Measurements from ENCODE around the gene ADAT2. TPM values are rescaled to one million over a fixed set of nuclear protein-coding genes. Genes with fewer than 3 reads are reported as not detected.
A peak's percentile ranks its signal among the peaks of the same experiment; 100 is the strongest.
"Not testable (repeated sequence)": the region's sequence is repeated elsewhere in the genome, so short reads cannot be mapped to it uniquely, and the experiment has no call there.

ADAT2 gene
- 4.8 and 5.5 TPM in 2 replicates for total RNA-seq

DNA sequence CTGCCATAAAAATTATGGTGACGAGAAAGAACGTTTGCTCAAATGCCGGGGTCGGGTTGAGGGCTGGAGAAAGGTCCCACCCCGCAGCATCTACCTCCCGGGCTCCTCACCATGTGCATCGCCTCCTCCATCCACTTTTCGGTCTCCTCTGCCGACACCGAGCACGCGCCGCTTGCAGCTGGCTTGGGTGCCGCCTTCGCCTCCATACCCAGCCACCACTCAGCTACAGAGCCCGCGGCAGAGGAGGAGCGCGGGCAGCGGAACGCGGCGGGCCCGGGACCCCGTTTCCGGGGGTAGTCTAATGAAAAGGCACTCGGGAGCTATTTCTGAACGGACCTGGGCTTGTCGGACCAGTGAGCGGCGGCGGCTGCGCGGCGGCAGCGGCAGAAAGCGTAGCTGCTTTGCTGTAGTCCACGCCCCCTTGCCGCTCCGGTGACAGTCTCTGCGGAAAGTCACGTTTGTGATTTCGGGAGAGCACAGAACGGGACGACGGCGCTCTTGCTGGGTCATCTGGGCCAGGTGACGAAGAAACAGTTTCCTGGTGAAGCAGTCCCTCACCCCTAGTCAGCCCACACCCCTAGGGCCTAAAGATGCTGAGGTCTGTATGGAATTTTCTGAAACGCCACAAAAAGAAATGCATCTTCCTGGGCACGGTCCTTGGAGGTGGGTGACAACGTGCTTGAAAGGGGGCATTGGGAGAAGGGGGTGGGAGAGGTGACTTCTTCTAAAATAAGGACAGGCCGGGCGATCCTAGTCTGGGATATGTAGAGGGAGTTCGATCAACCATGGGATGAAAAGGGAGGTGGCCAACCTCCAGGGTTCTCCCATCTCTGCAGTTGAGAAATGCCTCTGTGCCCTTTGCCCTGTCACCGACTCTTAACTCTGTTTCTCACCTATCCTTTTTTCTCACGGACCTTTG, at the start of gene ADAT2, which contains the start of gene PEX3:
Gene ADAT2 (minus strand): TSS at position 243 of the 919 bp plus-strand sequence. CDS start 37 bp downstream, at position 206.
Gene PEX3 (plus strand): TSS at position 353 of the 919 bp plus-strand sequence. CDS start 238 bp downstream, at position 591.
- peak; percentile 79 for DNase-seq (ENCODE audit: low read depth, low spot score)

DNA sequence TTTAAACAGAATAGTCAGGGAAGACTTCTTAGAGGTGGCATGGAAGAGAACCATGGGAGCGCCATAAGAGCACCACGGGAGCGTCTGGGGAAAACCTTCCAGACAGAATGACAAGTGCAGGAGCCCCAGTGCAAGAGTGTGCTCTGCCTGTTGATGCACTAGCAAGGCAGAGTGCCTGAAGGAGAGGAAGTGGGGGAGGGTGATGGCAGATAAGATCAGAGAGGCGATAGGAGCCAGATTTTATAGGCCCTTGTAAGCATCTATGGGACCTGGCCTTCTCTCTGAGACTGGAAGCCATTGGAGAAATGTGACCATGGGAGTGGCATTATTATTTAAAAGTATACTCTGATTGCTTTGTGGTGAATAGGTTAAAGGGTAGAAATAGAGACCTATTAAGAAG, 47.9 kb upstream of the ADAT2 start:
- no peak for DNase-seq (ENCODE audit: low read depth, low spot score)

DNA sequence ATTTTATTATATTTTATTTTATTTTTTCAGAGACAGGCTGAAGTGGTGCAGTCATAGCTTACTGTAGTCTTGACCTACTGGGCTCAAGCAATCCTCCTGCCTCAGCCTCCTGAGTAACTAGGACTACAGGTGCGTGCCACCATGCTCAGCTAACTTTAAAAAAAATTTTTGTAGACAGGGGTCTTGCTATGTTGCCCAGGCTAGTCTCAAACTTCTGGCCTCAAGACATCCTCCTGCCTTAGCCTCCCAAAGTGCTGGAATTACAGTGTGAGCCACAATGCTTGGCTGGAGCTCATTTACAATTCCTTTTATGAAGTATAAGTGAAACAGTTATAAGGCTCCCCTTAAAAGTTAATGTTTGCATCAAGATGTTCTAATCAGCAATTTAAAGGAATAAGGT, 46.5 kb upstream of the ADAT2 start:
- DNase-seq (ENCODE audit: low read depth, low spot score), result no peak

DNA sequence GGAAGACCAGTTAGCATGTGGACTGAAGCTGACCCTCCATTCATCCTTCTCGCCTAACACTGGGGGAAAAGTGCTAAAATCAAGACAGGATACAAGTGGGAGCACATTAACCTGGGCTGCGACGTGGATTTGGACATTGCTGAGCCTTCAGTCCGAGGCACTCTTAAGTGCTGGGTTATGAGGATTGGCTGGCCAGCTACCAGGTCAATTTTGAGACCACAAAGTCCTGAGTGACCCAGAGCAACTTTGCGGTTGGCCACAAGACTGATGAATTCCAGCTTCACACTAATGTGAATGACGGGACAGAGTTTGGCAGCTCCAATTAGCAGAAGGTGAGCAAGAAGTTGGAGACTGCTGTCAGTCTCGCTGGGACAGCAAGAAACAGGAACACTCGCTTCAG, 40.3 kb upstream of the ADAT2 start:
- no peak for DNase-seq (ENCODE audit: low read depth, low spot score)

DNA sequence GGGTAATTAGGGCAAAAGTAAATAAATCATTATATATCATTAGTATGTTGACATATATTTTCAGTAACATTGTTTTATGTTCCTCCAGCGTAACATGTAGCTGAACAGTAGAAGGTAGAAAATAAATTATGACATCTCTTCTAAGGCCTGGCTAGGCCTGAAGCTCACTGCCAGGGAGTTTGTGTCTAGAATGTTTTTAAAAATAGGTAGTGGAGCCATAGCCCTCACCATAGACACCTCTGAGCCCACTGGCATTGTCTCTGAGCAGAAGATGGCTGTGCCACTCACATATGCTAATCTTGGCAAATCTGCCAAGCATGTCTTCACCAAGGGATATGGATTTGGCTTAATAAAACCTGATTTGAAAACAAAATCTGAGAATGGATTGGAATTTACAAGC, 39.7 kb upstream of the ADAT2 start:
- DNase-seq (ENCODE audit: low read depth, low spot score), result no peak

DNA sequence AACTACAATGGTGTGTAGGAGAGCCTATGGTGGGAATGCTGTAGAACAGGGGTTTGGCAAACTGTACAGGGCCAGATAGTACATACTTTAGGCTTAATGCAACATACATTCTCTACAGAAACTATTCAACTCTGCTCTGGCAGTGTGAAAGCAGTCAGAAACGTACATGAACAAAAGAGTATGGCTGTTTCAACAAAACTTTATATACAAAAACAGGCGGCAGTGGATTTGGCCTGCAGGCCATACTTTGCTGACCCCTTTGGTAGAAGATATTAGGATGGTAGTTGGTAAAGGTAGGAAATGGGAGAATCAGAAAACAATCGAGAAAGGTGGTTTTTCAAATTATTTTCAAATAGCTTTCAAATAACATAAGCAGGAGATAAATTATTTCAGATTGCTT, 36.3 kb upstream of the ADAT2 start:
- no peak for DNase-seq (ENCODE audit: low read depth, low spot score)

DNA sequence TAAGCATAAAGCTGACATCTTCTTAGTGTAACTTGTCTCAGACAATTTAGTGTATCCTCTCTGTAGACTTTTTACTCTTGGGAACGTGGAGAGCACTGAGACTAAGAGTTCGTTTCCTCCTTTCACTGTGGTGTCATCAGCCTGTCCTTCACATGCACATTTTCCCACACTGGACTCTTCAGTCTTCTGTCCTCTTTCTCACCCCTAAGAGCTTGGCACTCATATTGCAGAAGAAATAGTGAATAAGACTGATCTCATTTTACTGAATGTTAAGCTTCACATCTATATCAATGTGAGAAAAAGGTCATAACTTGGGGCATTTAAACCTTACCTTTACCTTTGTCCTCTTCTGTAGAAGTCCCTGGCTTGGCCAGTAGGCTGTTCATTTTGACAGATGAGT, 35.5 kb upstream of the ADAT2 start:
- no peak for DNase-seq (ENCODE audit: low read depth, low spot score)

DNA sequence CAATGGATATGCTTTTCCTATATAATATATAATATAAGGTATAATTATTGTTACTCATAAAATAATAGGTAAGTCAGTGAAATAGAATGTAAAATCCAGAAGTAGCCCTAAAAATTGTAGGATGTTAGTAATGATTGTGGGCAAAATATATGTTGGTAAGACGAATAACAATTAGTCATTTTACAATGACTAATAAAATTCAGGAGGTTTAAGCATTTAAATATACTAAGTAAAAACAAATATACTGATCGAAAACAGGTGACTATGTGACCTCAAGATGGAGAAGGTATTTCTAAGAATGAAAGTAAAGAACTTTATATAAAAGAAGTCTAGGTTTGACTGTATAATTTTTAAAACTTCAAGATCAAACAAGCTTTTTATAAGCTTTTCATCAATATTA, 32.1 kb upstream of the ADAT2 start:
- no peak for DNase-seq (ENCODE audit: low read depth, low spot score)

DNA sequence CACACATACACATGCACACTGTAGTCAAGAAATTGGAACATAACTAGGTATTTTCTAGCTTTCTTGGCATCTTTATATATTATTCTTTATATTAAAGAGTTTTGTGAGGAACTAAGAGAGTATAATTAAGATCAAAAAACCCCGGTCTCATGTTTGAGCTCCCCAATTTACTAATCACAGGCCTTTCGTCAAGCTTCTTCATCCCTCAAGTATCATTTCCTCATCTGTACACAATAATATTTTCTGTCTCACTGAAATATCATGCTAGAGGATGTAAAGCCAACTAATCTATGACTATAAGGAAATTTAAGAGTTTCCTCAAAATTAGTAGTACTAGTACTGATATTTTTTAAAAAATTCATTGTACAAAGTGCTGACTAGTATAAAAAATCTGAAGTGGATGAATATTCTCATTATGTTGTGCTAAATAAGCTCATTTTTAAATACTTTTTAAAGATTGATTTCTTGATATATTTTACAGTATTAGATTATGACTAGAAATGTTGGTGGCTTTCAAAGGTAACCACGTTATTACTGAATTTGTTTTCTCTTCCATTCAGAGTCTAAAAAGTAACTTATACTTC, 28.1 kb upstream of the ADAT2 start:
- DNase-seq (ENCODE audit: low read depth, low spot score), result no peak

DNA sequence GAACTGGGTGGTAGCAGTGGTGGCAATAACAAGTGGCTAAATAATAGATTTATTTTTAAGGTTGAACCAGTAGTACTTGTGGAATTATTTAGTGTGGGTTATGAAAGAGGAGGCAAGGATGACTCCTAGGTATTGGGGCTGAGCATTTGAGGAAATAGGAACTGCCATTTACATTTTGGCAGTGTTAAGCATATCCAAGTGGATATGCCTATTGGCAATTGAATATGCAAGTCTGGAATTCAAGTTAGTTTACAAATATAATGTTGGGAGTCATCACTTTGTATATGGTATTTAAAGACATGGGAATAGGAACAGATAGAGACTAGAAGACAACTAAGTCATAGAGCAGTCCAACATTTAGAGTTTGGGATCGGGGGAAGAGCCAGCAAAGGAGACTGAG, 26.1 kb upstream of the ADAT2 start:
- DNase-seq (ENCODE audit: low read depth, low spot score), result no peak

DNA sequence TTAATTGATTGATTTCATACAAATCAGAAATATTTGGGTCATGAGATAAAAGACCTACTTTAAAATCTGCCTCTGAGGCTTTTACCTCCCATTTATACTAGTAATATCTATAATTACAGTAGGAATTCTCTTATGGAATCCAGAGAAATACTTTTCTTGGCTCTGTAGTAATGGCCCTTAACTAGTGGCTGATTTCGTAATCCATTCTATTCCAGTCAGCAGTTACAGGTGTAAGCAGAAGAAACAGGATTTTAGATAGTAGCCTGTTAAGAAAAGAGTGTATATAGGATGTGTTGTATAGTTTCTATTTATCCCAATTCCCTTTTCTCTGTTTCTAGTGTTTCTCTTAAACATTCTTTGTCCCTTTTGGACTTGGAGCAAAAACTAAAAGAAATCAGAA, 21.3 kb upstream of the ADAT2 start:
- DNase-seq (ENCODE audit: low read depth, low spot score), result no peak

DNA sequence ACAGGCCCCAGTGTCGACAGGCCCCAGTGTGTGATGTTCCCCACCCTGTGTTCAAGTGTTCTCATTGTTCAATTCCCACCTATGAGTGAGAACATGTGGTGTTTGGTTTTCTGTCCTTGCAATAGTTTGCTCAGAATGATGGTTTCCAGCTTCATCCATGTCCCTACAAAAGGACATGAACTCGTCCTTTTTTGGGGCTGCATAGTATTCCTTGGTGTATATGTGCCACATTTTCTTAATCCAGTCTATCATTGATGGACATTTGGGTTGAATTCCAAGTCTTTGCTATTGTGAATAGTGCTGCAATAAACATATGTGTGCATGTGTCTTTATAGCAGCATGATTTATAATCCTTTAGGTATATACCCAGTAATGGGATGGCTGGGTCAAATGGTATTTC, 18.3 kb upstream of the ADAT2 start:
- DNase-seq (ENCODE audit: low read depth, low spot score), result not testable (repeated sequence)

DNA sequence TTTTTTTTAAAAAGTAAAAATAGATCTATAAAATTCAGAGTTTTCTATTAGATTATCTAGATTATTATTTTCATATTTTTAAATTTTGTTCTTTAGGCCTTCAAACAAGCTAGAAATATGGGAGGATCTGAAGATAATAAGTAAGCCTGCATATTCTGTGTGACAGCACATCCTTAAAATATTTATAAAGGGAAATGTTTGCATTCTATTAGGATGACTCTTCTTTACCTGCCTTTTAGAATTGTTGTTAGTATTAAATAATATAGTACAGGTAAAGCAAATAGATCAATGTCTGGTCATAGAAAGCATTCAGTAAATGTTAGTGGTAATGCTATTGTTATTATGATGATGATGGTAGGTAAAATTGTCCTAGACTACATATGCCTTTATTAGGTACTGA, 17.5 kb upstream of the ADAT2 start:
- no peak for DNase-seq (ENCODE audit: low read depth, low spot score)

DNA sequence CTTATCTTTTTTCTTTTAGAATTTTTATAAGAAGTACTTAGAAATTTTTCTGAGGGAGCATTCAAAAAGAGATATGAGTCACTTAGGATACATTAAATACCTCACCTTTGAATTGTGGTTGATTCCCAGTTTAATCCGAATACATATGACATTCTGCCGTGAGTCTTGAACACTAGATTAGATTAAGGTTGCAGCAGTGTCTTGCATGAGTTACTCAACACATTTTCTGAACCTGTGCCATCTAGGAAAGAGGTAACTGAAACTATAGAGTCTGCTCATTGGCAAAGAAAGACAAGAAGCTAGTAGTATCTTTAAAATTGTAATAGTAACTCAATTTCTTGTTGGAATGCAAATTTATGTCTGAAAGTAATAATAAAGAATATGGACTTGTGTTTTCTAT, 15.1 kb upstream of the ADAT2 start:
- no peak for DNase-seq (ENCODE audit: low read depth, low spot score)

DNA sequence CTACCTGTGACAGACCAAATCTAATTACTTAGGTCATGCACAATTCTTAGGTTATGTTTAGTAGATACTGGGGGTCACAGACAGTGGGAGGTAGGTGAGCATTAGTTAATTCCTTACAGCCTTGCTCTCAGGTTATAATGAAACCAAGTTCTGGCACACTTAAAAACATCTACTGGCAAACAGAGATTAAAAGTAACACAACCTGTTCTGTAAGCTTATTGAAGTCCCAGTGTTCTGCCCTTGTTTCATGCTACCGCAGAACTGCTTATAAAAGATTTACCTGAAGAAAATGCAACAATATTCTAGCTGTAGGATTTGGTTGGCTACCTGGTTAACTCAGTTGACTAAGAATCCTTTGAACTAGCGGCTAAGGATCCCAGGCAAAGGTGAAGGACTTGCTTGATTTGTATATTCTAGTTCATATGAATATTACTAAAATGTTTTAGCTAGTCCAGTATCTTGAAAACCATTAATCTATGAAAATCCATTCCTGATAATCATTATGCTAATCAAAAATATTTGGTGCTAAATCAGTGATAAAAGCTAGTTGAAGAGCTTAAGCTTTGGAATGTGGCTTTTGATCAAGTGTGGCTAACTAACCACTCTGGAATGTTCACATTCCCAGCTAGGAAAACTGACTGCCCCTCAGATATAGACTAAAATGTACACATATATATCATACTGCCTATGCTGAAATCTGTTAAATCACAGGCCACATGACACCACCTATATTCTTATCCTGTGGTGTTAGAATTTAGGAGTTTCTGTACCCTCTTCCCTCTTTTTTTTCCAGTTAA, 7.3 kb upstream of the ADAT2 start:
- DNase-seq (ENCODE audit: low read depth, low spot score), result no peak

DNA sequence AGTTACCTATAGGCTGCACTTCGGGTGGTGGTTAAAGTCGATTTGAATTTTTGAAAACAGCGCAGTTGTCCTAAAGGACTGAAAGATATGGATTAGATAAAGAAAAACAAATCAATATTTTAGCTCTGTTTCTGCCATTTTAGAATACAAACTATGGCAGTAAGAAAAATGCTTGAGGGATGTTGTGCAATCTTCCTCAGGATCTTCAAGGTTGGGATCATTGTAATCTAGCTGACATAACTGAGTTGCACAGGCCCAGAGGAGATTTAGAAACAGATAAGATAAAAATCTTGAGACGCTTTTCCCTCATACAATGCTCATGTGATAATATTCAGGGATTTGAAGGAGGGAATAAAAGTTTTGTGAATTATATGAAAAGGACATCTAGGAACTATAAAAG, 1.0 kb upstream of the ADAT2 start:
- DNase-seq (ENCODE audit: low read depth, low spot score), result no peak

DNA sequence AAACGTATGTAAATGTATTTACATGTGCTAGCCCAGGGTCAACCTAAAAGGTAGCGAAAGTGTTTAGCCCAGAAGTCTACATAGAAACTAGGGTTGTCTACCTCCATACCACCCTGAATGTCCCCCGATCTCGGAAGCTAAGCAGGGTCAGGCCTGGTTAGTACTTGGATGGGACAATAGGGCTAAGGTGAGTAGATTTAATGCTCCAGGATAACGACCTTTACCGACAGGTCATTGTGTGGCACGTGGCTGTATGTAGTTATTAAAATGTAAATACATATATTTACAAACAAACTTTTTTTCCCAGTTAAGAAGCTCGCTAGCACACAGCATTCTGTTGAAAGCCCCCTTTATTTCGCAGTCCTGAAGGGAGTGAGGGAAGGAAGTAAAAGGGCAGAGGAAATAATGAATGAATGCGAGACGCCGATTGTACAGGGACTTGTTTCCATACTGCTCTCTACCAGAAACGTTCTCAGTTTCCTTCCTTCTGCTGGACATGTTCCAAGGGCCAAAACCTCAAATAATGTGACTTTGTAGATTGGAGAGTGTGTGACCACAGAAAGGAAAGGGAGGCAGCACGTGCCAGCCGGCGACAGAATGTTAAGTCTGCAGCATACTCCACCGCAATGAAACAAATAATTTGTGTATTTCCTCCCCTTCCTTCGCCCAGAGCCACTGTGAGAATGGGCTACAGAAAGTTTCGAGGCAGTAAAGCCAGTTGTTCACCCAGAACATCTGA, 612 bp downstream of the ADAT2 start:
- DNase-seq (ENCODE audit: low read depth, low spot score), result no peak

DNA sequence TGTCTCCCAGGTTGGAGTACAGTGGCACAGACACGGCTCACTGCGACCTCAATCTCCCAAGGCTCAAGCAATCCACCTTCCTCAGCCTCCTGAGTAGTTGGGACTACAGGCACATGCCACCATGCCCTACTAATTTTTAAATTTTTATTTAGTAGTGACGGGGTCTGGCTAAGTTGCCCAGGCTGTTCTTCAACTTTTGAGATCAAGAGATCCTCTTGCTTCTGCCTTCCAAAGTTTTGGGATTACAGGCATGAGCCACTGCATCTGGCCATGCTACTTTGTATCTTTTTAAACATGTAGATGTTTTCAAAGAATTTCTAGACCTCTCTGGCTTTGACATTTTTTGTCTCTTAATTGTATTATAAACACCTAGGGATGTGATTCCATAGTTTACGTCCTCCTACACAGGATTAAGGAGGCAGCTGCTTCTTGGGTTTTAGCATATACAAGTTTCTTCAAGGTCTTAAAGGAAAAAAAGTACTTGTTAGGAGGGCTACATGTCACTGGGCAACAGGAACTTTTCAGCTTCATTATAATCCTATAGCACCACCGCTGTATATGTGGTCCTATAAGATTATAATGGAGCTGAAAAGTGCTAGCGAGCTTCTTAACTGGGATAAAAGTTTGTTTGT, 1.3 kb downstream of the ADAT2 start:
- no peak for DNase-seq (ENCODE audit: low read depth, low spot score)

DNA sequence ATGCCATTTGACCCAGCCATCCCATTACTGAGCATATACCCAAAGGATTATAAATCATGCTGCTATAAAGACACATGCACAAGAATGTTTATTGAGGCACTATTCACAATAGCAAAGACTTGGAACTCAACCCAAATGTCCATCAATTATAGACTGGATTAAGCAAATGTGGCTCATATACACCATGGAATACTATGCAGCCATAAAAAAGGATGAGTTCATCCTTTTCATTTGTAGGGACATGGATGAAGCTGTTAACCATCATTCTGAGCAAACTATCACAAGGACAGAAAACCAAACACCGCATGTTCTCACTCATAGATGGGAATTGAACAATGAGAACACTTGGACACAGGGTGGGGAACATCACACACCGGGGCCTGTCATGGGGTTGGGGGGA, 2.6 kb downstream of the ADAT2 start:
- DNase-seq (ENCODE audit: low read depth, low spot score), result not testable (repeated sequence)

DNA sequence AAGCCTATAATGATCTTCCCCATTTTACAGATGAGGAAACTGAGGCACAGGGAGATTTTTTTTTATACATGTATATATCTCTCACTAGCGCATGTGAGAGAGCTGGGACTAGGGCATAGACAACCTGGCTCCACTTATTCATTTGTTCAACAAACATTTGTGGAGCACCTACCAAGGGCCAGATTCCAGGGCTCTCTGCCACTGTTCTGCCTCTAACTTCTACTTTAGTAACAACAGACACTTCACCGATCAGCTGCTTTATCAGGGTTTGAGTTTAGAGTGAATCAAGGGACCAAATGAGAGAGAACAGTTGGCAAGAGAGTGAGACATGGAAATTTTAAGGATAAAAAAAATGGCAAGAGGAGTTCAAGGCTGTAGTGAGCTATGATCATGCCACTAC, 7.4 kb downstream of the ADAT2 start:
- DNase-seq (ENCODE audit: low read depth, low spot score), result no peak
